Smooth muscle cell (in vitro differentiated cells): Measurements from ENCODE around the gene PTK7. TPM values are rescaled to one million over a fixed set of nuclear protein-coding genes. Genes with fewer than 3 reads are reported as not detected.
A peak's percentile ranks its signal among the peaks of the same experiment; 100 is the strongest.

ENCODE experiments used
- DNase-seq: peaks from one replicate; lab custom pipeline; 2025; ENCODE audit not compliant: unreplicated experiment; lab: John Stamatoyannopoulos, UW
- H2AFZ ChIP-seq: fragments of 200-600 bp; sonication (generic); 2 replicates; pipeline ENCODE4 v1.6.0; 2016; ENCODE audit warnings: antibody characterized with exemption, low read depth, mild to moderate bottlenecking
- H3F3A ChIP-seq: fragments of 200-600 bp; sonication (generic); 2 replicates; pipeline ENCODE4 v1.6.0; 2017; ENCODE audit warnings: antibody characterized with exemption, low read depth
- H3K27ac ChIP-seq: fragments of 200-600 bp; sonication (generic); 2 replicates; pipeline ENCODE4 v1.5.1; 2016; ENCODE audit warnings: low read depth, mild to moderate bottlenecking
- H3K27me3 ChIP-seq: fragments of 200-600 bp; sonication (generic); 2 replicates; pipeline ENCODE4 v1.6.1; 2016; ENCODE audit warnings: low read depth, mild to moderate bottlenecking
- H3K36me3 ChIP-seq: fragments of 200-600 bp; sonication (generic); 2 replicates; pipeline ENCODE4 v1.5.1; 2016; ENCODE audit warnings: low read depth
- H3K4me1 ChIP-seq: fragments of 200-600 bp; sonication (generic); 2 replicates; pipeline ENCODE4 v1.5.1; 2016; ENCODE audit warnings: low read depth
- H3K4me2 ChIP-seq: fragments of 200-600 bp; sonication (generic); 2 replicates; pipeline ENCODE4 v1.6.0; 2016; ENCODE audit warnings: mild to moderate bottlenecking
- H3K4me3 ChIP-seq: fragments of 200-600 bp; sonication (generic); 2 replicates; pipeline ENCODE4 v1.5.1; 2016; ENCODE audit warnings: mild to moderate bottlenecking
- H3K79me2 ChIP-seq: fragments of 200-600 bp; sonication (generic); 2 replicates; pipeline ENCODE4 v1.6.0; 2016; ENCODE audit warnings: low read depth, mild to moderate bottlenecking
- H3K9ac ChIP-seq: fragments of 200-600 bp; sonication (generic); 2 replicates; pipeline ENCODE4 v1.6.0; 2016; ENCODE audit warnings: low read depth
- H3K9me3 ChIP-seq: fragments of 200-600 bp; sonication (generic); replicated peaks from 2 replicates; pipeline ENCODE4 v1.5.1; 2016; ENCODE audit warnings: low read depth
- H4K20me1 ChIP-seq: fragments of 200-600 bp; sonication (generic); 2 replicates; pipeline ENCODE4 v1.6.0; 2016; ENCODE audit warnings: low read depth
- WGBS: methylation state at CpG from one replicate; pipeline ENCODE4 v1.1.7; 2016; ENCODE audit warnings: low lambda C conversion rate; 5-methylcytosine and 5-hydroxymethylcytosine counted together
- polyA plus RNA-seq: library from polyadenylated mRNA; unstranded; fragments of >200 nt; fragmentation: Nextera tagmentation; extraction: Ambion mirVana; gene quantifications from 2 replicates; pipeline ENCODE4 v1.2.1, GENCODE V29; 2016
- total RNA-seq: library from RNA; depleted of rRNA; stranded (reverse); fragments of >200 nt; gene quantifications from 2 replicates; pipeline ENCODE4 v1.2.3, GENCODE V29; 2014
- TF ChIP-seq, protein P1 (sequence below): fragments of 200-600 bp; sonication (generic); IDR thresholded peaks from 2 replicates; pipeline ENCODE4 v1.5.1; 2017; ENCODE audit warnings: borderline replicate concordance, mild to moderate bottlenecking, antibody characterized with exemption; ENCODE audit not compliant: insufficient read depth, poor library complexity, severe bottlenecking

PTK7 gene
- total and polyA plus RNA-seq, 2 experiments from 2014 or later = 376 to 598 TPM

DNA sequence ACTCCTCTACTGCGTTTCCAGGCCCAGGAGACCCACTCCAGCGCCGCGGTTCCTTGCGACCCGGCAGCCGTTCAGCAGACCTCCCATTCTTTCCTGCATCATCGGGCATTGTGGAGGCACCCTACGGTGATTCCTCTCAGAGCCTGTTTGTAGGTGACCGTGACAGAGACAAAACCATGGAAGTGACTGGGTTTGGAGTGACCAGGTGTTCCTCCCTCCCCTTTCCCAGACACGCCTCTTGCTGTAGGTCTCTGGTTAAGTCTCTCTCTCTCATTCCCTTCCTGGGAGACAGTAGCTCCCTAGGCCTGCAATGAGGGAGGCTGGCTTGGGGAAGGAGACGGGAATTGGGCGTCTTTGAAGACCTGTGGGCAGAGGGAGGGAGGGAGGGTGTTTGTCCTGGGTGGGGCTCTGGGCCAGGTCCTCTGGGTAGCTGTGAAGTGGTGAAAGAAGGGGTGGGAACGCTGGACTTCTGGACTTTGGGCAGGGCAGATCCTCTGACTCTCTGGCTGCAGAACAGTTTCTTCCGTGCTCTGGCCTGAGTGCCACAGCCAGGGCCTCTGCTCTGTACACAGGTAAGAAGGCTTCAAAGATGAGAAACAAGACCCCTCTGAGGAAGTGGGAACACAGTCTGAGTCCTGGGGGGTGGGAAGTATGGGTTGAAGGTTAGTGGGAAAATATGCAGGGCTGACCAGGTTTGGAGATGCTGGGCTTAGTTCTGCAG lies 15.9 kb upstream of the PTK7 start:
- H3K27ac ChIP-seq = peak overlapping the region; percentile 89
- 14% methylated on average over 12 of the region's 15 CpGs for whole genome bisulfite sequencing
- DNase-seq = no peak

DNA sequence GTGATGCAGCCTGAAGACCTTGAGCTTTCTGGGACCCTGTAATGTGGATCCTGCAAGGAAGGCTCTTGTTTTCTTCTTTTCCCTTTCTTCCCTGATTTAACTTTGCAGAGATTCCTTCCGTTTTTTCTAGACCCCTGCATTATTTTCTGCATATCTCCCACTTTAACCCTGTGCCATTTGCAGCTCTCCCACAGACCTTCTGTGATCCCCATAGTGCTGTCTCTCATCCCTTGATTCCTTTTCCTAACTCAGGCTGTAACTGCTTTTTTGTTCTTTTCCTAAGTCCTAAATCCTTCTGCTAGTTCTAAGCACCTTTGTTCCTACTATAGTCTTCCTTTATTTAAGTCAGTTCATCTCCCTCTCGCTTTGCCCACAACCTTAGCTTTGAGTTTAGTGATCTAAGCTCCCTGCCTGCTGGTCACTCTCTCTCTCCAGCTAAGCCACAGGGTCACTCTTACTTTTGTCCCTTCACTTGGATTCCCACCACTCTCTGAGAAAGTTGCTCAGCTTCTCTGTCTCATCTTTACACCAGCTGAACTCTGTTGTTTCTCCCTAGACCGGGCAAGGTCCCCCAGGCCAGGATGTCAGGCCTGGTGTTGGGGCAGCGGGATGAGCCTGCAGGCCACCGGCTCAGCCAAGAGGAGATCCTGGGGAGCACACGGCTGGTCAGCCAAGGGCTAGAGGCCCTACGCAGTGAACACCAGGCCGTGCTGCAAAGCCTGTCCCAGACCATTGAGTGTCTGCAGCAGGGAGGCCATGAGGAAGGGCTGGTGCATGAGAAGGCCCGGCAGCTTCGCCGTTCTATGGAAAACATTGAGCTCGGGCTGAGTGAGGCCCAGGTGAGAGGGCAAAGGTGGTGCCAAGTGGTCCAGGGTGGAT lies 15.1 kb upstream of the PTK7 start:
- Histone ChIP-seq H3K79me2 (peaks cover 22% of the 10 kb centered on the region), H4K20me1 (no peaks in the 10 kb centered on the region), H3K9me3 (no peaks in the 10 kb centered on the region), H3K9ac (peak overlapping the region; percentile 94), H3K4me1 (peaks cover 16% of the 10 kb centered on the region), H3K27ac (peak overlapping the region; percentile 89), H2AFZ (no peak overlapping the region), H3K4me3 (peak overlapping the region; percentile 88), H3K27me3 (no peaks in the 10 kb centered on the region), H3K36me3 (no peaks in the 10 kb centered on the region), H3F3A (no peaks in the 10 kb centered on the region), H3K4me2 (peak overlapping the region; percentile 92)
- no peak for DNase-seq
- 93% methylated on average over 12 of the region's 12 CpGs for WGBS
- TF ChIP-seq, protein P1, sequence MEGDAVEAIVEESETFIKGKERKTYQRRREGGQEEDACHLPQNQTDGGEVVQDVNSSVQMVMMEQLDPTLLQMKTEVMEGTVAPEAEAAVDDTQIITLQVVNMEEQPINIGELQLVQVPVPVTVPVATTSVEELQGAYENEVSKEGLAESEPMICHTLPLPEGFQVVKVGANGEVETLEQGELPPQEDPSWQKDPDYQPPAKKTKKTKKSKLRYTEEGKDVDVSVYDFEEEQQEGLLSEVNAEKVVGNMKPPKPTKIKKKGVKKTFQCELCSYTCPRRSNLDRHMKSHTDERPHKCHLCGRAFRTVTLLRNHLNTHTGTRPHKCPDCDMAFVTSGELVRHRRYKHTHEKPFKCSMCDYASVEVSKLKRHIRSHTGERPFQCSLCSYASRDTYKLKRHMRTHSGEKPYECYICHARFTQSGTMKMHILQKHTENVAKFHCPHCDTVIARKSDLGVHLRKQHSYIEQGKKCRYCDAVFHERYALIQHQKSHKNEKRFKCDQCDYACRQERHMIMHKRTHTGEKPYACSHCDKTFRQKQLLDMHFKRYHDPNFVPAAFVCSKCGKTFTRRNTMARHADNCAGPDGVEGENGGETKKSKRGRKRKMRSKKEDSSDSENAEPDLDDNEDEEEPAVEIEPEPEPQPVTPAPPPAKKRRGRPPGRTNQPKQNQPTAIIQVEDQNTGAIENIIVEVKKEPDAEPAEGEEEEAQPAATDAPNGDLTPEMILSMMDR = no peak

More for the DNA sequence above, 15.9 kb upstream of the PTK7 start:
- peak overlapping the region; percentile 94 for H3K9ac ChIP-seq
- H3K4me2 ChIP-seq = peak overlapping the region; percentile 92
- peak overlapping the region; percentile 88 for H3K4me3 ChIP-seq
- H3K9me3 ChIP-seq = no peaks in the 10 kb centered on the region
- peak overlapping the region; percentile 81 for H2AFZ ChIP-seq
- no peaks in the 10 kb centered on the region for H3F3A ChIP-seq
- TF ChIP-seq, protein P1 = no peak
- no peaks in the 10 kb centered on the region for H3K36me3 ChIP-seq
- peaks cover 16% of the 10 kb centered on the region for H3K4me1 ChIP-seq
- H3K27me3 ChIP-seq = no peaks in the 10 kb centered on the region
- no peaks in the 10 kb centered on the region for H4K20me1 ChIP-seq
- peaks cover 22% of the 10 kb centered on the region for H3K79me2 ChIP-seq

DNA sequence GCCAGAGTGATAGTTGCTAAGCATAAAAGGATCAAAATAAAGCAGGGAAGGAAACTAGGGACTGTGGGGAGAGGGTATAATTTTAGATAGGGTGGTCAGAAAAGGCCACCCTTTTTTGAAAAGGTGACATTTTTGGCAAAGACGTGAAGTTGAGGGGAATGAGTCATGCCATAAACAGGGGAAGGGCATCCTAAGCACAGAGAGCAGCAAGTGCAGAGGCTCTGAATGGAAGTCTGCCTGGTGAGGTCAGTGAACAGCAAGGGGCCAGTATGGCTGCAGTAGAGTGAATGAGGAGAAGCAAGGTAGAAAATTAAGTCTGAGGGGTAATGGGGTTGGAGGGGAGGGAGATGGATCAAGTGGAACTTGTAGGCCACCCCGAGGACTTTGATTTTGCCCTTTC lies 14.3 kb upstream of the PTK7 start:
- Histone ChIP-seq H3K79me2 (peaks cover 22% of the 10 kb centered on the region), H3K4me2 (no peak overlapping the region), H3F3A (no peaks in the 10 kb centered on the region), H4K20me1 (no peaks in the 10 kb centered on the region), H3K27ac (no peak overlapping the region), H3K36me3 (no peaks in the 10 kb centered on the region), H3K27me3 (no peaks in the 10 kb centered on the region), H3K4me3 (no peak overlapping the region), H3K4me1 (peaks cover 16% of the 10 kb centered on the region), H3K9me3 (no peaks in the 10 kb centered on the region), H3K9ac (no peak overlapping the region), H2AFZ (no peak overlapping the region)
- TF ChIP-seq, protein P1 = no peak
- DNase-seq = no peak
- 72% methylated on average over 2 of the region's 2 CpGs for WGBS
